A673 (cell line): ENCODE measurements around the gene RAB4A.

ENCODE experiments used
- CTCF ChIP-seq: fragments of 300-800, 200-600 bp; sonication (generic); conservative IDR thresholded peaks from 2 replicates; pipeline ENCODE4 v1.5.1; 2017; ENCODE audit warnings: low read depth, mild to moderate bottlenecking, antibody characterized with exemption, low read length, moderate library complexity, mixed read lengths
- EZH2 ChIP-seq: fragments of 200-600 bp; sonication (generic); IDR thresholded peaks from 2 replicates; pipeline ENCODE4 v1.6.1; 2017; ENCODE audit warnings: borderline replicate concordance, low read depth, mild to moderate bottlenecking, mixed read lengths, antibody characterized with exemption, low read length; ENCODE audit not compliant: poor library complexity, severe bottlenecking

GRCh38 chr1:229354226-229354625, 83.3 kb downstream of the RAB4A start:
- TF ChIP-seq CTCF (no peak), EZH2 (no peak)
